Tibial nerve (tissue), 3 donors: Measurements from ENCODE around the gene KLK3.

Experiments
- CTCF ChIP-seq, 5 experiments: fragments of 200-600 bp in 3 of 5; fragments of 450-650 bp in 2 of 5; sonication (generic) in 3 of 5; IDR thresholded peaks; one replicate each; pipeline ENCODE4 v1.5.1; 2016 to 2019; ENCODE audit warnings: antibody characterized with exemption in 5 of 5, mild to moderate bottlenecking in 3 of 5, moderate library complexity in 2 of 5
- POLR2A ChIP-seq, 2 donors: fragments of 450-650 bp; IDR thresholded peaks; one replicate each; pipeline ENCODE4 v1.6.1; 2017; ENCODE audit warnings: antibody characterized with exemption in 2 of 2, mild to moderate bottlenecking in 2 of 2, moderate library complexity in 2 of 2

DNA sequence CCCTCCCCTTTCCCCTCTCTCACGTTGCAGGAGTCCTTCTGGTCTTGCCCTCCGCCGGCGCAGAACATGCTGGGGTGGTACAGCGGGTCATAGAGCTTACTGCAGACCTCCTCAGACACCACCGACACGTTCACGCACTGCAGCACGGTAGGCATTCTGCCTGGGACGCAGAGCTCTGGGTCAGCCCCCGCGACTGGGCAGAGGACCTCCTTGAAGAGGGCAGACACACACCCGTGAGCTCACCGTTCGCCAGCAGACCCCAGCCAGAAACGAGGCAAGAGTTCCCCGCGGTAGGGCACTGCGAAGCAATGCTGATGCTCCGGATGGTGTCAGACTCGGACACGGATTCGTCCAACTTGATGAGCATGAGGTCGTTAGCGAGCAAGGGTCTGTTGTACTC, 53.6 kb downstream of the KLK3 start:
- no peak for TF ChIP-seq CTCF (IDR thresholded peaks at IDR 0.05)
- TF ChIP-seq POLR2A (IDR thresholded peaks at IDR 0.05) = no peak
